ENCODE data around the gene CABP2.

GRCh38 chr11:67510023-67510345, 13.3 kb downstream of the CABP2 start:
- TF ChIP-seq ARNTL (CRISPR knock-in tag; IDR thresholded peaks at IDR 0.05; ENCODE audit: borderline replicate concordance, low read depth): no peak
- TF ChIP-seq PATZ1 (CRISPR knock-in tag; IDR thresholded peaks at IDR 0.05; ENCODE audit: borderline replicate concordance): no peak
- no peak for TF ChIP-seq TOX (CRISPR knock-in tag; IDR thresholded peaks at IDR 0.05; ENCODE audit: borderline replicate concordance)
- no peak for TF ChIP-seq PPARA (CRISPR knock-in tag; IDR thresholded peaks at IDR 0.05; ENCODE audit: borderline replicate concordance)
